Activated naive CD4-positive, alpha-beta T cell treated with anti-CD3 and anti-CD28 coated beads, Interleukin-2, amount 10 ng/mL, durations not matched to agents 7 days and 5 days (primary cell): ENCODE measurements around the gene RNF40.
"Not testable (repeated sequence)": the region's sequence is repeated elsewhere in the genome, so short reads cannot be mapped to it uniquely, and the experiment has no call there.

Experiments used
- CTCF ChIA-PET: fragments of 350-600 bp; sonication (Branson Sonifier 250); formaldehyde crosslinking; loops from one replicate; lab custom pipeline; 2021; ENCODE audit warnings: antibody characterized with exemption; lab: Charles Lee
- DNase-seq: peaks from one replicate; pipeline ENCODE4 v3.0.0-alpha.2; 2020
- H3K27ac Mint-ChIP-seq: one replicate; pipeline ENCODE4 v1.8.0; 2021; ENCODE audit warnings: mild to moderate bottlenecking, moderate library complexity, mixed read lengths
- H3K27me3 Mint-ChIP-seq: one replicate; pipeline ENCODE4 v1.8.0; 2021; ENCODE audit warnings: mild to moderate bottlenecking, mixed read lengths
- H3K36me3 Mint-ChIP-seq: one replicate; pipeline ENCODE4 v1.8.0; 2021; ENCODE audit warnings: mixed read lengths
- H3K4me1 Mint-ChIP-seq: one replicate; pipeline ENCODE4 v1.8.0; 2021; ENCODE audit warnings: mixed read lengths
- H3K4me3 Mint-ChIP-seq: one replicate; pipeline ENCODE4 v1.8.0; 2021; ENCODE audit warnings: mild to moderate bottlenecking, moderate library complexity, mixed read lengths
- H3K9me3 Mint-ChIP-seq: one replicate; pipeline ENCODE4 v1.8.0; 2021; ENCODE audit warnings: mixed read lengths

The RNF40 gene

GRCh38 chr16:30820952-30821421 lies 58.9 kb downstream of the RNF40 start:
- CTCF ChIA-PET = no interaction called here
- Mint-ChIP-seq H3K27me3 (peaks cover 15% of the 10 kb centered on the region), H3K27ac (no peak overlapping the region), H3K4me1 (no peaks in the 10 kb centered on the region), H3K36me3 (no peaks in the 10 kb centered on the region), H3K4me3 (no peak overlapping the region), H3K9me3 (no peaks in the 10 kb centered on the region)
- DNase-seq = no peak

- DNase-seq, CTCF ChIA-PET, H3K4me1 Mint-ChIP-seq, H3K27ac Mint-ChIP-seq, H3K4me3 Mint-ChIP-seq, H3K9me3 Mint-ChIP-seq, H3K36me3 Mint-ChIP-seq: not testable (repeated sequence)
- peaks cover 15% of the 10 kb centered on the region for H3K27me3 Mint-ChIP-seq
These were observed 59.3 kb downstream of the RNF40 start for GRCh38 chr16:30821441-30821840.

- Mint-ChIP-seq H3K27me3 (peaks cover 15% of the 10 kb centered on the region), H3K4me3 (no peak overlapping the region), H3K9me3 (no peaks in the 10 kb centered on the region), H3K36me3 (no peaks in the 10 kb centered on the region), H3K4me1 (no peaks in the 10 kb centered on the region), H3K27ac (no peak overlapping the region)
- no peak for DNase-seq
- CTCF ChIA-PET = no interaction called here
These were observed 59.8 kb downstream of the RNF40 start for GRCh38 chr16:30821891-30822290.
